Fibroblast of lung (primary cell): ENCODE measurements around the gene TOM1. TPM values are rescaled to one million over a fixed set of nuclear protein-coding genes. Genes with fewer than 3 reads are reported as not detected.

ENCODE experiments used
- DNase-seq, 2 donors: peaks; one replicate each; pipeline versions ENCODE4 v3.0.0 to v3.0.0-alpha.2; 2010; ENCODE audit warnings: low read depth in 2 of 2
- H2AFZ ChIP-seq: 2 replicates; pipeline ENCODE4 v1.5.1; 2012; ENCODE audit warnings: low read length, control low read depth, inconsistent platforms
- H3K27ac ChIP-seq: 2 replicates; pipeline ENCODE4 v1.5.1; 2011; ENCODE audit warnings: low read length, control low read depth; ENCODE audit not compliant: insufficient read depth
- H3K27me3 ChIP-seq: 2 replicates; pipeline ENCODE4 v1.5.1; 2011; ENCODE audit warnings: mild to moderate bottlenecking, low read length; ENCODE audit not compliant: control insufficient read depth, insufficient read depth
- H3K36me3 ChIP-seq: 2 replicates; pipeline ENCODE4 v1.5.1; 2011; ENCODE audit warnings: low read length; ENCODE audit not compliant: control insufficient read depth, insufficient read depth
- H3K4me1 ChIP-seq: 2 replicates; pipeline ENCODE4 v1.5.1; 2011; ENCODE audit warnings: low read length; ENCODE audit not compliant: control insufficient read depth, insufficient read depth; ENCODE audit errors: extremely low read depth
- H3K4me2 ChIP-seq: 2 replicates; pipeline ENCODE4 v1.5.1; 2011; ENCODE audit warnings: low read length, control low read depth; ENCODE audit not compliant: insufficient read depth; ENCODE audit errors: extremely low read depth
- H3K4me3 ChIP-seq, 4 experiments: fragments of 200-600 bp in 1 of 4; sonication (generic) in 1 of 4; replicated peaks in 1 of 4; 2 replicates each; pipeline ENCODE4 v1.5.1; 2011 to 2016; ENCODE audit warnings: low read length in 4 of 4, low read depth in 3 of 4, mild to moderate bottlenecking in 3 of 4, control low read depth in 2 of 4, inconsistent platforms in 1 of 4, mixed read lengths in 1 of 4; ENCODE audit not compliant: insufficient read depth in 1 of 4; ENCODE audit errors: control extremely low read depth in 1 of 4
- H3K79me2 ChIP-seq: 2 replicates; pipeline ENCODE4 v1.5.1; 2012; ENCODE audit warnings: mild to moderate bottlenecking, low read length, inconsistent platforms; ENCODE audit not compliant: control insufficient read depth, insufficient read depth
- H3K9ac ChIP-seq: 2 replicates; pipeline ENCODE4 v1.5.1; 2011; ENCODE audit warnings: mild to moderate bottlenecking, low read length, control low read depth; ENCODE audit not compliant: insufficient read depth
- H3K9me3 ChIP-seq: 2 replicates; pipeline ENCODE4 v1.5.1; 2012; ENCODE audit warnings: low read depth, low read length; ENCODE audit not compliant: control insufficient read depth, insufficient read depth
- H4K20me1 ChIP-seq: 2 replicates; pipeline ENCODE4 v1.5.1; 2011; ENCODE audit warnings: low read length; ENCODE audit not compliant: control insufficient read depth, insufficient read depth; ENCODE audit errors: extremely low read depth
- CTCF ChIP-seq, 2 donors: IDR thresholded peaks in 1 of 2; conservative IDR thresholded peaks in 1 of 2; 1 replicate in 1 of 2; 2 replicates in 1 of 2; pipeline ENCODE4 v1.5.1; 2011 to 2012; ENCODE audit warnings: low read length in 2 of 2, control low read depth in 1 of 2, inconsistent platforms in 1 of 2, low read depth in 1 of 2, mild to moderate bottlenecking in 1 of 2
- EZH2 ChIP-seq: IDR thresholded peaks from 2 replicates; pipeline ENCODE4 v1.5.1; 2012; ENCODE audit warnings: low read length, control low read depth, mild to moderate bottlenecking; ENCODE audit errors: missing control alignments
- polyA plus RNA-seq, 2 donors: library from polyadenylated mRNA; depleted of rRNA in 1 of 2; stranded (reverse) in 1 of 2; unstranded in 1 of 2; fragments of >200 nt; gene quantifications; 2 replicates each; pipeline ENCODE4 v1.2.1, GENCODE V29; 2011 to 2012; ENCODE audit warnings: missing spikeins in 1 of 2
- total RNA-seq: library from RNA; depleted of rRNA; stranded (reverse); fragments of >200 nt; gene quantifications from 2 replicates; pipeline ENCODE4 v1.2.1, GENCODE V29; 2014

Gene TOM1
- total and polyA plus RNA-seq, 2 donors (not counting 1 experiment from before 2014, with no cell fraction given): 30.9 to 51.6 TPM

GRCh38 chr22:35274154-35274871, 25.4 kb upstream of the TOM1 start:
- no peak for DNase-seq
- H3K4me3 ChIP-seq: no peak overlapping the region
- peaks cover 4% of the 10 kb centered on the region for H3K79me2 ChIP-seq
- H3K36me3 ChIP-seq: no peaks in the 10 kb centered on the region
- no peak overlapping the region for H3K4me2 ChIP-seq
- no peaks in the 10 kb centered on the region for H3K9me3 ChIP-seq
- no peak overlapping the region for H3K27ac ChIP-seq
- no peaks in the 10 kb centered on the region for H3K4me1 ChIP-seq
- no peaks in the 10 kb centered on the region for H3K27me3 ChIP-seq
- no peak overlapping the region for H2AFZ ChIP-seq
- no peak for TF ChIP-seq CTCF (conservative IDR thresholded peaks at IDR 0.05 in 1 of 2, IDR thresholded peaks at IDR 0.05 in 1 of 2; ENCODE audit: low read depth in 1 of 2, low read length in 2 of 2)
- TF ChIP-seq EZH2: no peak
- H3K9ac ChIP-seq: no peak overlapping the region
- no peaks in the 10 kb centered on the region for H4K20me1 ChIP-seq

- DNase-seq: peak in 1 of 2 donors; percentile 62
- no peaks in the 10 kb centered on the region for H3K36me3 ChIP-seq
- H3K79me2 ChIP-seq: peaks cover 10% of the 10 kb centered on the region
Observed at GRCh38 chr22:35275580-35275979, 24.1 kb upstream of the TOM1 start.

GRCh38 chr22:35276019-35276418, 23.7 kb upstream of the TOM1 start:
- Histone ChIP-seq H3K27ac (no peak overlapping the region), H3K4me2 (no peak overlapping the region), H3K4me3 (no peak overlapping the region), H3K9me3 (no peaks in the 10 kb centered on the region), H4K20me1 (no peaks in the 10 kb centered on the region), H3K79me2 (peaks cover 12% of the 10 kb centered on the region), H2AFZ (no peak overlapping the region), H3K36me3 (no peaks in the 10 kb centered on the region), H3K9ac (no peak overlapping the region), H3K4me1 (no peaks in the 10 kb centered on the region), H3K27me3 (no peaks in the 10 kb centered on the region)
- DNase-seq: no peak
- TF ChIP-seq EZH2 (no peak), CTCF (conservative IDR thresholded peaks at IDR 0.05 in 1 of 2, IDR thresholded peaks at IDR 0.05 in 1 of 2; ENCODE audit: low read depth in 1 of 2, low read length in 2 of 2) (no peak)

More at GRCh38 chr22:35275580-35275979, 24.1 kb upstream of the TOM1 start:
- H3K4me2 ChIP-seq: no peak overlapping the region
- H3K27ac ChIP-seq: no peak overlapping the region
- no peaks in the 10 kb centered on the region for H3K27me3 ChIP-seq
- H4K20me1 ChIP-seq: no peaks in the 10 kb centered on the region
- no peak for TF ChIP-seq CTCF (conservative IDR thresholded peaks at IDR 0.05 in 1 of 2, IDR thresholded peaks at IDR 0.05 in 1 of 2; ENCODE audit: low read depth in 1 of 2, low read length in 2 of 2)
- no peak for TF ChIP-seq EZH2
- H3K4me1 ChIP-seq: no peaks in the 10 kb centered on the region
- no peak overlapping the region for H3K9ac ChIP-seq
- no peaks in the 10 kb centered on the region for H3K9me3 ChIP-seq
- no peak overlapping the region for H2AFZ ChIP-seq
- H3K4me3 ChIP-seq: no peak overlapping the region
